HepG2 (cell line): ENCODE measurements around the gene NTRK2. TPM values are rescaled to one million over a fixed set of nuclear protein-coding genes. Genes with fewer than 3 reads are reported as not detected.

Experiments
- ATAC-seq: fragments of 200-7000 bp; cut with Tn5 transposase; 3 replicates; pipeline ENCODE4 v1.9.1; 2020; ENCODE audit warnings: mild to moderate bottlenecking, moderate library complexity
- BruUV-seq: library from RNA; stranded (reverse); fragments of 400-500 nt; replicated peaks from 2 replicates; lab custom pipeline; 2021; lab: Mats Ljungman, UMichigan
- CTCF ChIA-PET: fragments of 300-600 bp; formaldehyde crosslinking; extraction: SDS; loops from one replicate; lab custom pipeline; 2021; ENCODE audit warnings: low total read pairs, inconsistent platforms, low intra/inter-chr PET ratio; lab: Yijun Ruan, JAX
- POLR2A ChIA-PET: fragments of 350-600 bp; sonication (Branson Sonifier 250); formaldehyde crosslinking; loops from one replicate; lab custom pipeline; 2020; ENCODE audit warnings: antibody characterized with exemption, inconsistent platforms; lab: Yijun Ruan, JAX
- DNase-seq: peaks from one replicate; pipeline ENCODE4 v3.0.0-alpha.2; 2015; ENCODE audit warnings: low spot score
- FAIRE-seq: peaks from 3 replicates; lab custom pipeline; 2011; peaks lifted over from hg19 to GRCh38; lab: Jason Lieb, UNC
- H2AFZ ChIP-seq: one replicate; pipeline ENCODE4 v1.6.1; 2011; ENCODE audit warnings: low read length, inconsistent platforms
- H3K27ac ChIP-seq: fragments of 300-600 bp; 3 replicates; pipeline ENCODE4 v1.8.0; 2011; ENCODE audit warnings: mixed run types, mild to moderate bottlenecking, mixed read lengths, low read length, inconsistent platforms; ENCODE audit not compliant: insufficient read depth; ENCODE audit errors: extremely low read length
- H3K27me3 ChIP-seq, 2 experiments: fragments of 200-600 bp in 1 of 2; 2 replicates in 1 of 2; 3 replicates in 1 of 2; pipeline versions ENCODE4 v1.6.0 to v1.8.0; 2011; ENCODE audit warnings: low read length in 2 of 2, mild to moderate bottlenecking in 2 of 2, moderate library complexity in 2 of 2, inconsistent platforms in 1 of 2; ENCODE audit not compliant: insufficient read depth in 2 of 2, control insufficient read depth in 1 of 2
- H3K36me3 ChIP-seq, 2 experiments: fragments of 200-600 bp in 1 of 2; replicated peaks in 1 of 2; 2 replicates in 1 of 2; 3 replicates in 1 of 2; pipeline versions ENCODE4 v1.5.1 to v1.8.0; 2011; ENCODE audit warnings: low read length in 2 of 2, inconsistent platforms in 1 of 2; ENCODE audit not compliant: insufficient read depth in 2 of 2, control insufficient read depth in 1 of 2
- H3K4me1 ChIP-seq: 2 replicates; pipeline ENCODE4 v1.5.1; 2012; ENCODE audit warnings: low read length, inconsistent platforms; ENCODE audit not compliant: insufficient read depth
- H3K4me2 ChIP-seq: 2 replicates; pipeline ENCODE4 v1.6.0; 2011; ENCODE audit warnings: low read depth, low read length, inconsistent platforms
- H3K4me3 ChIP-seq, 3 experiments: fragments of 200-600 bp in 1 of 3; sonication (generic), shearing (Covaris generic) in 1 of 3; replicated peaks in 1 of 3; 2 replicates each; pipeline ENCODE4 v1.5.1; 2011 to 2016; ENCODE audit warnings: low read length in 3 of 3, inconsistent platforms in 2 of 3, low read depth in 2 of 3, mild to moderate bottlenecking in 2 of 3, control low read depth in 1 of 3, mixed read lengths in 1 of 3; ENCODE audit not compliant: insufficient read depth in 1 of 3
- H3K79me2 ChIP-seq: one replicate; pipeline ENCODE4 v1.6.1; 2011; ENCODE audit warnings: low read length, inconsistent platforms; ENCODE audit not compliant: insufficient read depth
- H3K9ac ChIP-seq: 2 replicates; pipeline ENCODE4 v1.6.0; 2011; ENCODE audit warnings: mild to moderate bottlenecking, low read depth, low read length, inconsistent platforms; ENCODE audit not compliant: insufficient read depth
- H3K9me3 ChIP-seq: 2 replicates; pipeline ENCODE4 v1.5.1; 2012; ENCODE audit warnings: mild to moderate bottlenecking, low read length
- H4K20me1 ChIP-seq: 2 replicates; pipeline ENCODE4 v1.6.0; 2011; ENCODE audit warnings: inconsistent platforms, mild to moderate bottlenecking, low read length, moderate library complexity; ENCODE audit not compliant: insufficient read depth
- NFE2L2 ChIP-seq: fragments of 150-350 bp; IDR thresholded peaks from 2 replicates; pipeline ENCODE4 v1.6.1; 2014; ENCODE audit warnings: low read length
- RXRB ChIP-seq: IDR thresholded peaks from 2 replicates; pipeline ENCODE4 v1.6.1; 2016; ENCODE audit warnings: borderline replicate concordance, missing genetic modification reagents, missing compliant biosample characterization
- SAP130 ChIP-seq: IDR thresholded peaks from 2 replicates; pipeline ENCODE4 v1.6.1; 2016; ENCODE audit warnings: low read depth
- SIN3B ChIP-seq: fragments of 150-350 bp; IDR thresholded peaks from 2 replicates; pipeline ENCODE4 v1.6.1; 2014; ENCODE audit warnings: low read length
- TMF1 ChIP-seq: sonication (generic); formaldehyde crosslinking; IDR thresholded peaks from 2 replicates; pipeline ENCODE4 v1.8.1; 2022; ENCODE audit warnings: low read depth, missing genetic modification reagents
- ZFAT ChIP-seq: sonication (generic); formaldehyde crosslinking; conservative IDR thresholded peaks from 2 replicates; pipeline ENCODE4 v1.8.1; 2023; ENCODE audit warnings: missing genetic modification reagents, inconsistent platforms
- ZNF143 ChIP-seq: sonication (generic); formaldehyde crosslinking; IDR thresholded peaks from 2 replicates; pipeline ENCODE4 v1.4.0; 2020; ENCODE audit warnings: missing genetic modification reagents
- ZNF160 ChIP-seq: sonication (generic); formaldehyde crosslinking; IDR thresholded peaks from 2 replicates; pipeline ENCODE4 v1.8.0; 2022; ENCODE audit warnings: mild to moderate bottlenecking, inconsistent platforms, missing genetic modification reagents
- ZNF350 ChIP-seq: sonication (generic); formaldehyde crosslinking; IDR thresholded peaks from 2 replicates; pipeline ENCODE4 v1.4.0; 2020; ENCODE audit warnings: mild to moderate bottlenecking, low read depth, missing genetic modification reagents, borderline replicate concordance
- ZNF563 ChIP-seq: sonication (generic); formaldehyde crosslinking; IDR thresholded peaks from 2 replicates; pipeline ENCODE4 v1.8.0; 2022; ENCODE audit warnings: mild to moderate bottlenecking, moderate library complexity, missing genetic modification reagents
- WGBS: methylation state at CpG from one replicate; pipeline ENCODE4 v1.1.6; 2017; ENCODE audit warnings: low lambda C conversion rate; 5-methylcytosine and 5-hydroxymethylcytosine counted together
- in situ Hi-C: cut with HindIII; loops from 2 replicates; pipeline ENCODE4 v1.10.0; 2017; ENCODE audit warnings: low pct_unique_long_range_greater_than_20kb; ENCODE audit not compliant: extremely low pct_ligation_motif_present
- intact Hi-C: fragments of 100-400 bp; cut with micrococcal nuclease; formaldehyde crosslinking; loops from one replicate; pipeline ENCODE4 v1.10.0; 2022; ENCODE audit not compliant: unreplicated experiment
- polyA plus RNA-seq, 8 experiments: library from polyadenylated mRNA; depleted of rRNA in 3 of 8; stranded (reverse) in 7 of 8; unstranded in 1 of 8; fragments of >200 nt; fragmentation: Illumina TruSeq in 4 of 8; extraction: Trizol in 4 of 8; gene quantifications; 2 replicates each; pipeline versions ENCODE4 v1.2.1 to v1.2.3, GENCODE V29; 2011 to 2016; ENCODE audit warnings: low read depth in 4 of 8, missing spikeins in 1 of 8, mixed read lengths in 1 of 8; ENCODE audit not compliant: insufficient read depth in 1 of 8
- total RNA-seq, 5 experiments: library from RNA; depleted of rRNA; stranded (reverse); fragments of >200 nt; fragmentation: Illumina TruSeq; extraction: Trizol; gene quantifications; 2 replicates each; pipeline ENCODE4 v1.2.3, GENCODE V29; 2016; ENCODE audit warnings: low read depth in 1 of 5
- TF ChIP-seq, protein P1 (sequence below), 2 experiments: fragments of 450-650 bp in 1 of 2; sonication (generic) in 1 of 2; formaldehyde crosslinking; IDR thresholded peaks; 2 replicates each; pipeline versions ENCODE4 v1.5.0 to v1.8.0; 2020 to 2022; ENCODE audit warnings: mild to moderate bottlenecking in 1 of 2, missing genetic modification reagents in 1 of 2

The NTRK2 gene
- total and polyA plus RNA-seq, 2 of the 13 experiments (the other 11 are each of a cell fraction or from before 2014, with no cell fraction given), result not detected

DNA sequence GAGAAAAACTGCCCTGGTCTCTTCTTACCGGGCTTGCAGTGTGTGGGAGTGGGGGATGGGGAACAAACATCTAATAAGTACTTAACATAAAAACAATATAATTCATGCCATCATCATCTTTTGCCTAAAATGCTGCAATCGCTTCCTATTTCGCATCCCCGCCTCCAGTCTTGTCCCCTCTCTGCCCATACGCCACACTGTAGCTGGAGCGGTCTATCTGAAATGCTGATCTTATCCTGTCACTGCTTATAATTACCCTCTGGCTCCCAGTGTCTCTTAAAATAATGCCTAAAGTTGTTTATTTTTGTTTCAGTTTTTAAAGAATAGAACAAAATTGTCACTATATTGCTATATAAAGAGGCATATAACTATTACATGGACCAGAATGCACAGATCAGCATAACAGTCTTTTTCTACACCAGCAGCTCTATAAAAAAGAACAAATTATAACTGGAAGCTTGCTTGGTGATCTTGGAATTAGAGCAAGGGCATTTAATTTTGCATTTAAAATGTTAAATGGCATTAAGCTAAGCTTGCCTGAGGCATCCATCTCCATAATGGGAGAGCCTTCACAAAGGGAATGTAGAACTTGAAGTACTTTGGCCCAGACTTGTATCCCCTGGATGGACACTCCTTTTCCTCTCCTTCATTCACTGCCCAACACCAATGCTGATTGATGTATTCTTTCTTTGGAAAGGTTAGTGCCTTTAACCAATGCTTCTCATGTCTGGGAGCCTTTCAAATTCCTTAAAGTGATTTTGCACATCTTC lies 12.2 kb downstream of the NTRK2 start:
- no peaks in the 10 kb centered on the region for H3K9me3 ChIP-seq
- intact Hi-C loops, result no loop called here
- H3K4me1 ChIP-seq, result no peaks in the 10 kb centered on the region
- FAIRE-seq (no peak), DNase-seq (no peak), ATAC-seq (no peak)
- no peaks in the 10 kb centered on the region for H4K20me1 ChIP-seq
- 45% methylated on average over 6 of the region's 6 CpGs for WGBS
- CTCF ChIA-PET, result no interaction called here
- no peak for TF ChIP-seq ZNF563
- TF ChIP-seq SIN3B, result no peak
- TF ChIP-seq NFE2L2, result no peak
- no peak for TF ChIP-seq TMF1 (CRISPR knock-in tag)
- no peak for TF ChIP-seq ZFAT (CRISPR knock-in tag)
- no peak for TF ChIP-seq ZNF350
- TF ChIP-seq RXRB (CRISPR knock-in tag), result no peak
- TF ChIP-seq ZNF160 (CRISPR knock-in tag), result no peak
- TF ChIP-seq ZNF143 (CRISPR knock-in tag), result no peak
- no peak for TF ChIP-seq SAP130 (CRISPR knock-in tag)
- TF ChIP-seq, protein P1, sequence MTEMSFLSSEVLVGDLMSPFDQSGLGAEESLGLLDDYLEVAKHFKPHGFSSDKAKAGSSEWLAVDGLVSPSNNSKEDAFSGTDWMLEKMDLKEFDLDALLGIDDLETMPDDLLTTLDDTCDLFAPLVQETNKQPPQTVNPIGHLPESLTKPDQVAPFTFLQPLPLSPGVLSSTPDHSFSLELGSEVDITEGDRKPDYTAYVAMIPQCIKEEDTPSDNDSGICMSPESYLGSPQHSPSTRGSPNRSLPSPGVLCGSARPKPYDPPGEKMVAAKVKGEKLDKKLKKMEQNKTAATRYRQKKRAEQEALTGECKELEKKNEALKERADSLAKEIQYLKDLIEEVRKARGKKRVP (CRISPR knock-in tag; IDR thresholded peaks at IDR 0.05), result no peak
- no peaks in the 10 kb centered on the region for H3K79me2 ChIP-seq
- in situ Hi-C loops, result loop anchor here (25.0 kb wide), 1 partner anchor 581 kb away; no protein-coding TSS in a partner anchor
- no peak overlapping the region for H3K9ac ChIP-seq
- H3K27me3 ChIP-seq, result peaks cover 0 to 3% of the 10 kb centered on the region in 2 experiments; a peak in 2 of 5 replicates
- H3K27ac ChIP-seq, result no peak overlapping the region
- BruUV-seq, result no TSS peak
- H3K4me2 ChIP-seq, result no peak overlapping the region
- POLR2A ChIA-PET, result no interaction called here
- no peak overlapping the region for H2AFZ ChIP-seq
- H3K4me3 ChIP-seq, result no peak overlapping the region
- H3K36me3 ChIP-seq, result no peaks in the 10 kb centered on the region
